ENCODE results near the gene KRTAP16-1. TPM values are rescaled to one million over a fixed set of nuclear protein-coding genes. Genes with fewer than 3 reads are reported as not detected.
"Not testable (repeated sequence)": the region's sequence is repeated elsewhere in the genome, so short reads cannot be mapped to it uniquely, and the experiment has no call there.

Gene KRTAP16-1
- not detected for total RNA-seq

DNA sequence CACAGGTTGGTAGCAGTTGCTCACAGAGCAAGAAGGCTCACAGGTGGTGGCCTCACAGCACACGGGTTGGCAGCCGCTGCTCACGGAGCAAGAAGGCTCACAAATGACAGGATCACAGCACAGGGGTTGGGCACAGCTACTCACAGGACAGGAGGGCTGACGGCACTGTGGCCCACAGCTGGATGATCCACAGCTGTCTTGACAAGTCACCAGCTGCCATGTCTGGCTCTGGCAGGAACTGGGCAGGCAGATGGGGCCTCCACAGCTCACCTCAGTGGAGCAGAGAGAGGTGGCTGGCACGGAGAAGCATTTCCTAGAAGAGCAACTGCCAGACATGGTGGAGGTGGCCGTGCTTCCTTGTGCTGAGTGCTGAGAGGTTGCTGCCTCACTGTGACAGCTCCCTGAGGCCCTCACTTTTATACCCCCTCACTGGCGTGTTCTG is at the start of gene KRTAP16-1:
Gene KRTAP16-1 (minus strand): TSS at position 392 of the 442 bp plus-strand sequence. CDS start 56 bp downstream, at position 336.
- ATAC-seq (peak; percentile 65 to 67), DNase-seq (peak; percentile 28)
- Mint-ChIP-seq H3K9me3 (no peaks in the 10 kb centered on the region), H3K4me3 (peak within 1 kb of the TSS; percentile 74), H3K27me3 (ENCODE audit: low read depth) (no peaks in the 10 kb centered on the region), H3K36me3 (ENCODE audit: insufficient read depth) (no peaks in the 10 kb centered on the region), H3K4me1 (ENCODE audit: low read depth) (peaks cover 55% of the 10 kb centered on the region)

DNA sequence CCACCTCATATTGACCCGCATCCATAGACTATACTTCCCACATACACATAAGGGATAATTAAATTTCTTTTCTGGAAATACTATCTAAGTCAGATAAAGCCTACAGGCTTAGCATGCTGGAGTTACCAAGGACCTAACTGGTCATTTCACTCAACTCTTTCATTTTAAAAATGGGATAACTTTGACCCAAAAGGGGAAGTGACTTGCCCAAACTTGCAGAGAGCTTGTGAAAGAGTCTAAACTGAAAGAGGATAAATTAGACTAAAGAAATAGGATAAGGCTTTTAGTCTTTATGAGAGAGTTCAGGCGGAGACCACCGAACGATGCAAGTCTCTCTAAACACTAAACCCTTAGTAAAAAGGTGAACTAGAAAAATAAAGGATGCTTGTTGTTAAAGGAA is 45.4 kb upstream of the KRTAP16-1 start:
- DNase-seq (no peak), ATAC-seq (no peak)
- Mint-ChIP-seq H3K4me1 (ENCODE audit: low read depth) (peaks cover 12% of the 10 kb centered on the region), H3K36me3 (ENCODE audit: insufficient read depth) (no peaks in the 10 kb centered on the region), H3K4me3 (no peak overlapping the region), H3K9me3 (peaks cover 10% of the 10 kb centered on the region), H3K27me3 (ENCODE audit: low read depth) (peaks cover 2% of the 10 kb centered on the region)

DNA sequence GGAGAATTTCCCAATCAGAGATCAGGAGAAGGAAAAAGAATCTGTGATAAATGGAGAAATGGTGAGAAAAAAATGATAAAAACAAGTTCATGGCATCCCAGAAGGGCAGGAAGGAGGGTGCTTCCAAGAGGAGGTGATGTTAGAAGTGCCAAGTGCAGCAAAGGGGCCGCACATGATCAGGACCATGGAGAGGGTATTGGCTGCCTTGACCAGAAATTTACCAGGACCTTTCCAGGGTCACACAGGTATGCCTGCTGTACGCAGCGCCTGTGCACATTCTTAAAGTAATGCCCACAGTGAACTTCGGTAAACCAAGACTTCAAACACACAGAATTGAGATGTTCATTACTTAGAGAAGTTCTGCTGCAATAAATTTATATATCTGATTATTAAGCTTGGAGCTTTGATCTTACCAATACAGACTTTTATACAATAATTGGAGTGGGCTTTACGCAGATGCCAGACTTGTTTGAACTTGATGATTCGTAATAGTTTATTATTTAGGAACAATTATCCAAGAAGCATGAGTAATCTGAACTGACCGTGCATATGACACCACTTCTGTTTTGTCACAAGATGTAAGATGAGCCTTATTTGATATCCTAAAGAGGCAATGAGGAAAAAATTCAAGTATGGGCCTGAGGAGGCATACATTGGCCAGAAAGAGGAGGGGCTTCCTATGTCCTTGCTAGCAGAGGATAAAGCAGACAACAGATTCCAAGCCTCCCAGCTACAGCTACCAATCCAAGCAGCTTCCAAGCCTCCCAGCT is 43.7 kb upstream of the KRTAP16-1 start:
- H3K36me3 Mint-ChIP-seq (ENCODE audit: insufficient read depth) = no peaks in the 10 kb centered on the region
- DNase-seq = no peak
- ATAC-seq = no peak
- H3K27me3 Mint-ChIP-seq (ENCODE audit: low read depth) = peaks cover 2% of the 10 kb centered on the region
- H3K4me1 Mint-ChIP-seq (ENCODE audit: low read depth) = peaks cover 12% of the 10 kb centered on the region
- H3K4me3 Mint-ChIP-seq = no peak overlapping the region
- peaks cover 10% of the 10 kb centered on the region for H3K9me3 Mint-ChIP-seq

DNA sequence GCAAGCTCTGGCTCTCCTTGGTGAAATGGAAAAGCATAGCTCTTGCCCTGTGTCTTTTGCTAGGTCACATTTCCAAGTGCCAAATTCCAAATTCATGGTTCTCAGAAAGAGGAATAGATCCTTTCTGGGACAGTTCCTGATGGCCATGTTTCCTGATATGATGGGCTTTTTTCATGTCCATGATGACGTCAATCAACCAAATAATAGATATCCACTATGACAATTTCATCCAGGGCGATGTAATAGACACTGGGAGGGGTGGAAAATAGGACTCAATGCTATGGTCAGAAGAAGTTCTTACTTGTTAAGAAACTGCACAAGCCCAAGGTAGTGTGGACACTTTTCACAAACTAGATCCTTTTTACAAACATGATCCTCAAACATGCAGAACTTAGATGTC is 42.1 kb upstream of the KRTAP16-1 start:
- H3K4me1 Mint-ChIP-seq (ENCODE audit: low read depth) = peaks cover 12% of the 10 kb centered on the region
- ATAC-seq (no peak), DNase-seq (no peak)
- H3K9me3 Mint-ChIP-seq = peaks cover 2% of the 10 kb centered on the region
- H3K27me3 Mint-ChIP-seq (ENCODE audit: low read depth) = peaks cover 2% of the 10 kb centered on the region
- no peak overlapping the region for H3K4me3 Mint-ChIP-seq
- no peaks in the 10 kb centered on the region for H3K36me3 Mint-ChIP-seq (ENCODE audit: insufficient read depth)

DNA sequence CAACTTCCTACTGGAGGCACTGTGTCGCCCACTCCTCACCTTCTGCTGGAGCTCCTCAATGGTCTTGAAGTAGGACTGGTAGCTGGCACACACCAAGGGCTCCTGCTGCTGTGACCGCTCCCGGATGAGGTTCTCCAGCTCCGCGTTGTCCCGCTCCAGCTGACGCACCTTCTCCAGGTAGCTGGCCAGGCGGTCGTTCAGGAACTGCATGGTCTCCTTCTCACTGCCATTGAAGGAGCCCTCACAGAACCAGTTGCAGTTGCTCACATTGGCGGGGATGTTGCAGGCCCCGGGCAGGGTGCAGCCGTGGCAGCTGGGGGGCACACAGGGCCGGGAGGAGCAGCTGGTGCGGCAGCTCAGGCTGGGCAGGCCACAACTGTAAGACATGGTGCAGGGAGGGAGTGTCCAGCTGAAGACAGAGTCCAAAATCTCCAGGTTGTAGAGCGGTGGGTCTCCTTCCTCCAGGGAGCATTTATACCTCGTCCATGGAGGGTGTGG is 41.3 kb upstream of the KRTAP16-1 start, which contains the start of gene KRT33A:
Gene KRT33A (minus strand): TSS at position 448 of the 498 bp plus-strand sequence. CDS start 61 bp downstream, at position 387.
- H3K27me3 Mint-ChIP-seq (ENCODE audit: low read depth); H3K9me3 Mint-ChIP-seq; ATAC-seq; H3K4me3 Mint-ChIP-seq; H3K36me3 Mint-ChIP-seq (ENCODE audit: insufficient read depth); DNase-seq: not testable (repeated sequence)
- H3K4me1 Mint-ChIP-seq (ENCODE audit: low read depth) = peaks cover 12% of the 10 kb centered on the region

DNA sequence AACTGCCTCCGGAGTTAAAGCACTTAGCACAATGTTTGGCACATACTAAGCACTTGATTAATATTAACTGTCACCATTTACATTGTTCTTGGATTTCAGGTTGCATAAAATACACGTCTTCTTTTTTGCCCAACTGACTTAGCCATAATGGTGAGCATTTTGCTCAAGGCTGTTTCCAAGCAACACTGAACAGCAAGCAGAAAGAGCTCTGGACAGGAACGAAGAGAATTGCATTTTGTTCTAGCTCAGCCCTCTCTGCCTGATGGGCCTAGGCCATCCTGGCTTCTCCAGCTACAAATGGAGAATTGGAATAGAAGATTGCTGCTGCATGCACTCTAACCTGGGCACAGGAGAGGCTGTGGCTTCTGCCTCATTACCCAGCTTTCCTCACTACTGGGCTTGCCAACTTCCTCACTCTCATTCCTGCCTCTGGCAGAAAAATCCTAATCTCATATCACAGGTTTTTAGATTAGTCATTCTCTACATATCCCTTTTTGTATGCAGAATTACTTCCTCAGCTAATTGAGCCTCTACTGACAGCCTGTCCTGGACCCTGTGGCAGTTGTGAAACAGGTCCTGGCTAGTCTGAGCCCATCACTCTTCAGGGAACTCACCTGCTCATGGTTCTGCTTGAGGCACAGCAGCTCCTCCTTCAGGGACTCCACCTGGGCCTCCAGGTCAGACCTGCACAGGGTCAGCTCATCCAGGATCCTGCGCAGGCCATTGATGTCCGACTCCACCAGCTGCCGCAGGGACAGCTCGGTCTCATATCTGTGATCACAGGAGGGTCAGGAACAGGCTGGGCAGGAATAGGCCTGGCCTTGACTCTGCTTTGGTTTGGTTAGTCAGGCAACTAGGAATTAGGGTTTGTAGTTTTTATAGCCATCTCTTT is 39.0 kb upstream of the KRTAP16-1 start:
- Mint-ChIP-seq H3K4me1 (ENCODE audit: low read depth) (peaks cover 16% of the 10 kb centered on the region), H3K27me3 (ENCODE audit: low read depth) (no peaks in the 10 kb centered on the region), H3K4me3 (no peak overlapping the region), H3K36me3 (ENCODE audit: insufficient read depth) (peaks cover 2% of the 10 kb centered on the region), H3K9me3 (peaks cover 4% of the 10 kb centered on the region)
- ATAC-seq (no peak), DNase-seq (no peak)

GRCh38 chr17:41346421-41346820 is 37.3 kb upstream of the KRTAP16-1 start:
- ATAC-seq; DNase-seq; H3K27me3 Mint-ChIP-seq (ENCODE audit: low read depth); H3K4me3 Mint-ChIP-seq; H3K36me3 Mint-ChIP-seq (ENCODE audit: insufficient read depth): not testable (repeated sequence)
- H3K4me1 Mint-ChIP-seq (ENCODE audit: low read depth) = peaks cover 23% of the 10 kb centered on the region
- H3K9me3 Mint-ChIP-seq = peaks cover 12% of the 10 kb centered on the region

DNA sequence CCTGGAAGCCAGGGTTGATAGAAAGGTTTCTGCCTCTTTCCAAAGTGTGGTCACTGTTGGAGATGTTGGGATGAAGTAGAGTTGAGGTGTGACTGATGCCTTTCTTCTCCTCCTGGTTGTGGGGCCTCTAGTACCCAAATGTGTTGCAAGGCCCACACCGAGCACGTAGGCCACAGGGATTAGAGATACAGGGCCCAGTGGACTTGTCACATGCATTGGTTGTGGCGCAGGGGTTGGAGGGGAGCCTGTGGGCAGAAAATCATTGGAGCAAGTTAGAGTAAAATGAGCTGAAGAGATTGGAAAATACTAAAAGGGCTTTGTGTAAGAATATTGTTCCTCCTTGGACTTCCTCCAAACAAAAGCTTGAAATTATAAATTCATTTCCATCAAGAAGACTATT is 36.9 kb upstream of the KRTAP16-1 start:
- ATAC-seq = no peak
- peaks cover 12% of the 10 kb centered on the region for H3K9me3 Mint-ChIP-seq
- H3K27me3 Mint-ChIP-seq (ENCODE audit: low read depth) = no peaks in the 10 kb centered on the region
- H3K4me3 Mint-ChIP-seq = no peak overlapping the region
- no peak for DNase-seq
- peaks cover 7% of the 10 kb centered on the region for H3K36me3 Mint-ChIP-seq (ENCODE audit: insufficient read depth)
- peaks cover 24% of the 10 kb centered on the region for H3K4me1 Mint-ChIP-seq (ENCODE audit: low read depth)

- no peak for ATAC-seq
- H3K4me1 Mint-ChIP-seq (ENCODE audit: low read depth) = peaks cover 52% of the 10 kb centered on the region
- H3K4me3 Mint-ChIP-seq = no peak overlapping the region
These were observed 33.9 kb upstream of the KRTAP16-1 start for GRCh38 chr17:41343029-41343428.

GRCh38 chr17:41340934-41341861 is 32.1 kb upstream of the KRTAP16-1 start:
- Mint-ChIP-seq H3K27me3 (ENCODE audit: low read depth) (no peaks in the 10 kb centered on the region), H3K9me3 (peaks cover 12% of the 10 kb centered on the region), H3K4me1 (ENCODE audit: low read depth) (peaks cover 67% of the 10 kb centered on the region), H3K36me3 (ENCODE audit: insufficient read depth) (peaks cover 7% of the 10 kb centered on the region), H3K4me3 (peak overlapping the region; percentile 1)
- DNase-seq (no peak), ATAC-seq (peak; percentile 70 to 75)

More at GRCh38 chr17:41343029-41343428, 33.9 kb upstream of the KRTAP16-1 start:
- H3K9me3 Mint-ChIP-seq = peaks cover 12% of the 10 kb centered on the region
- peaks cover 7% of the 10 kb centered on the region for H3K36me3 Mint-ChIP-seq (ENCODE audit: insufficient read depth)
- no peak for DNase-seq
- no peaks in the 10 kb centered on the region for H3K27me3 Mint-ChIP-seq (ENCODE audit: low read depth)

- Mint-ChIP-seq H3K27me3 (ENCODE audit: low read depth) (no peaks in the 10 kb centered on the region), H3K4me1 (ENCODE audit: low read depth) (peaks cover 74% of the 10 kb centered on the region), H3K9me3 (peaks cover 12% of the 10 kb centered on the region), H3K36me3 (ENCODE audit: insufficient read depth) (peaks cover 7% of the 10 kb centered on the region), H3K4me3 (peak overlapping the region; percentile 17)
- no peak for DNase-seq
- no peak for ATAC-seq
These were observed 31.4 kb upstream of the KRTAP16-1 start for GRCh38 chr17:41340494-41340893.

DNA sequence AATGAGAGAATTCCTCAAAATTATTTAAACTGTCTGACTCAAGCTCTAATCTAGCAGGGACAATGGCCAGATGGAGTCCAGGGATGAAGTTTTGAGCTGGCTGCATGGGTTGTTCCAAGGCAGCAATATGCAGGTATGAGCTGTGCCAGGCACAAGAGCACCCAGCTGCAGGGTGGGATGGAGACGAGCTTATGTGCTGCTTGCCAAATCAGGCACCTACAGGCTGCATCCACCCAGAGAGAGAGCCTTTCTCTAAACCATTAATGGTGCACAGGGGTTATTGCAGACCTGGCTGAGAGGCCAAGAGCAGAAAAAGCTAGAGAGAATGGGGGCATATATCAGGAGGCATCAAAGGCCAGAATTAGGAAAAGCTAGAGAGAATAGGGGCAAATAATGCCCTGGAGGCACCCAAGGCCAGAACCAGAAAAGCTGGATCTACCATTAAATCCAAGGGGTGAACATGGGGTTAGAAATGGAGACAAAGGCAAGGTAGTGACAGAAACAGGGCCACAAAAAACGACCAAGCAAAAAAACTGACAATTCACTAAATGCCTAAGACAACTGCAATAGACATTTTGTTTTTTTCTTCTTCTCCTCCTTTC is 30.6 kb upstream of the KRTAP16-1 start:
- peaks cover 7% of the 10 kb centered on the region for H3K36me3 Mint-ChIP-seq (ENCODE audit: insufficient read depth)
- ATAC-seq (no peak), DNase-seq (no peak)

GRCh38 chr17:41338961-41339485 is 29.9 kb upstream of the KRTAP16-1 start:
- Mint-ChIP-seq H3K27me3 (ENCODE audit: low read depth) (no peaks in the 10 kb centered on the region), H3K9me3 (peaks cover 12% of the 10 kb centered on the region), H3K4me1 (ENCODE audit: low read depth) (peaks cover 89% of the 10 kb centered on the region), H3K4me3 (peak overlapping the region; percentile 47), H3K36me3 (ENCODE audit: insufficient read depth) (peaks cover 7% of the 10 kb centered on the region)
- ATAC-seq (peak; percentile 61), DNase-seq (no peak)

More for the DNA sequence above, 30.6 kb upstream of the KRTAP16-1 start:
- Mint-ChIP-seq H3K27me3 (ENCODE audit: low read depth) (no peaks in the 10 kb centered on the region), H3K4me3 (peak overlapping the region; percentile 17), H3K4me1 (ENCODE audit: low read depth) (peaks cover 82% of the 10 kb centered on the region), H3K9me3 (peaks cover 12% of the 10 kb centered on the region)

Measured in activated T-cell treated with anti-CD3 and anti-CD28 coated beads, Interleukin-2, amount 50 U/mL, for 4 hours (primary cell).